SK-N-MC (cell line): ENCODE data around the gene ITGA3.

Experiments
- EZH2 ChIP-seq: fragments of 200-600 bp; sonication (generic); IDR thresholded peaks from one replicate; pipeline ENCODE4 v1.6.1; 2017; ENCODE audit warnings: antibody characterized with exemption
- FOXP2 ChIP-seq: optimal IDR thresholded peaks from 2 replicates; pipeline ENCODE3; 2011; ENCODE audit warnings: mild to moderate bottlenecking, moderate library complexity; ENCODE audit not compliant: insufficient read depth; ENCODE audit errors: extremely low read length, control extremely low read depth
- POLR2AphosphoS5 ChIP-seq: IDR thresholded peaks from 2 replicates; pipeline ENCODE4 v1.6.1; 2012; ENCODE audit warnings: mild to moderate bottlenecking, low read depth, low read length, borderline replicate concordance

GRCh38 chr17:50103252-50103651 lies 47.3 kb downstream of the ITGA3 start:
- TF ChIP-seq POLR2AphosphoS5: no peak
- no peak for TF ChIP-seq EZH2
- no peak for TF ChIP-seq FOXP2
